A549 (cell line): ENCODE measurements around the gene IL5RA. TPM values are rescaled to one million over a fixed set of nuclear protein-coding genes. Genes with fewer than 3 reads are reported as not detected.

Experiments
- ATAC-seq, 2 experiments: fragments of 200-7000 bp in 1 of 2; fragments of >200 bp in 1 of 2; cut with Nextera tagmentation in 1 of 2; cut with Tn5 transposase in 1 of 2; 3 replicates each; pipeline versions ENCODE4 v1.8.0 to v1.9.1; 2018 to 2020; ENCODE audit warnings: mild to moderate bottlenecking in 1 of 2, moderate library complexity in 1 of 2
- CTCF ChIA-PET: fragments of 300-600 bp; sonication (Branson Sonifier 250); formaldehyde crosslinking; extraction: SDS; loops from one replicate; lab custom pipeline; 2021; ENCODE audit warnings: antibody characterized with exemption, inconsistent platforms; lab: Yijun Ruan, JAX
- POLR2A ChIA-PET: fragments of 350-600 bp; formaldehyde crosslinking; extraction: SDS; loops from one replicate; lab custom pipeline; 2021; ENCODE audit warnings: antibody characterized with exemption, inconsistent platforms; lab: Yijun Ruan, JAX
- DNase-seq, 2 experiments: peaks; one replicate each; pipeline versions ENCODE4 v3.0.0 to v3.0.0-alpha.2; 2011 to 2016; ENCODE audit warnings: low read depth in 1 of 2, low spot score in 1 of 2
- FAIRE-seq: peaks from 2 replicates; lab custom pipeline; 2011; peaks lifted over from hg19 to GRCh38; lab: Jason Lieb, UNC
- H3K27ac ChIP-seq, 2 experiments: fragments of >200 bp; sonication (Bioruptor Twin); formaldehyde crosslinking; 3 replicates each; pipeline ENCODE4 v1.5.1; 2016 to 2017
- H3K4me1 ChIP-seq: fragments of >200 bp; sonication (Bioruptor Twin); formaldehyde crosslinking; 3 replicates; pipeline ENCODE4 v1.6.1; 2016
- H3K4me2 ChIP-seq: fragments of >200 bp; sonication (Bioruptor Twin); formaldehyde crosslinking; 3 replicates; pipeline ENCODE4 v1.6.1; 2016
- H3K4me3 ChIP-seq: fragments of >200 bp; sonication (Bioruptor Twin); formaldehyde crosslinking; 3 replicates; pipeline ENCODE4 v1.5.1; 2016
- H3K9me3 ChIP-seq: fragments of >200 bp; sonication (Bioruptor Twin); formaldehyde crosslinking; 3 replicates; pipeline ENCODE4 v1.6.1; 2016
- ATOH8 ChIP-seq: fragments of 250-450 bp; sonication (Bioruptor Pico); IDR thresholded peaks from 2 replicates; pipeline ENCODE4 v1.5.0; 2020; ENCODE audit warnings: low read depth, mild to moderate bottlenecking, moderate library complexity
- BHLHE40 ChIP-seq: IDR thresholded peaks from 2 replicates; pipeline ENCODE4 v1.6.1; 2012; ENCODE audit warnings: low read depth, low read length, inconsistent platforms
- CBX8 ChIP-seq: fragments of 200-600 bp; sonication (generic); IDR thresholded peaks from 2 replicates; pipeline ENCODE4 v1.6.1; 2016
- CHD2 ChIP-seq: fragments of 150-350 bp; IDR thresholded peaks from 2 replicates; pipeline ENCODE4 v1.6.1; 2014; ENCODE audit warnings: low read length; ENCODE audit not compliant: partially characterized antibody
- CHD4 ChIP-seq: fragments of 200-600 bp; sonication (generic); IDR thresholded peaks from 2 replicates; pipeline ENCODE4 v1.6.1; 2016; ENCODE audit warnings: antibody characterized with exemption, mild to moderate bottlenecking, borderline replicate concordance
- E2F6 ChIP-seq: IDR thresholded peaks from 2 replicates; pipeline ENCODE4 v1.6.1; 2012; ENCODE audit warnings: low read depth, borderline replicate concordance
- EP300 ChIP-seq, 2 experiments: fragments of >200 bp; sonication (Bioruptor Twin); formaldehyde crosslinking; IDR thresholded peaks; 2 replicates in 1 of 2; 3 replicates in 1 of 2; pipeline ENCODE4 v1.6.1; 2016 to 2017
- FOXS1 ChIP-seq: fragments of 250-450 bp; sonication (Bioruptor Pico); IDR thresholded peaks from 2 replicates; pipeline ENCODE4 v1.5.0; 2020; ENCODE audit warnings: mild to moderate bottlenecking, moderate library complexity
- HEYL ChIP-seq: fragments of 250-450 bp; sonication (Bioruptor Pico); IDR thresholded peaks from 2 replicates; pipeline ENCODE4 v1.8.0; 2021; ENCODE audit warnings: mild to moderate bottlenecking, moderate library complexity
- JUN ChIP-seq, 2 experiments: fragments of >200 bp; sonication (Bioruptor Twin); formaldehyde crosslinking; IDR thresholded peaks; 2 replicates in 1 of 2; 3 replicates in 1 of 2; pipeline ENCODE4 v1.6.1; 2016 to 2017
- MAFK ChIP-seq: fragments of 450-650 bp; IDR thresholded peaks from 2 replicates; pipeline ENCODE4 v1.6.1; 2014; ENCODE audit not compliant: partially characterized antibody
- MYC ChIP-seq: IDR thresholded peaks from 2 replicates; pipeline ENCODE4 v1.6.1; 2012; ENCODE audit warnings: mild to moderate bottlenecking, inconsistent platforms, low read length, improper control_type of control experiment, borderline replicate concordance
- NFE2L2 ChIP-seq: fragments of 150-350 bp; conservative IDR thresholded peaks from 2 replicates; pipeline ENCODE4 v1.6.1; 2014; ENCODE audit warnings: low read length
- PBX3 ChIP-seq: IDR thresholded peaks from 2 replicates; pipeline ENCODE4 v1.6.1; 2012
- RAD21 ChIP-seq, 2 experiments: fragments of >200 bp in 1 of 2; sonication (Bioruptor Twin) in 1 of 2; formaldehyde crosslinking in 1 of 2; IDR thresholded peaks in 1 of 2; conservative IDR thresholded peaks in 1 of 2; 2 replicates in 1 of 2; 3 replicates in 1 of 2; pipeline ENCODE4 v1.6.1; 2012 to 2018; ENCODE audit warnings: inconsistent platforms in 1 of 2
- RARB ChIP-seq: fragments of 250-450 bp; sonication (Bioruptor Pico); IDR thresholded peaks from 2 replicates; pipeline ENCODE4 v1.8.0; 2021; ENCODE audit warnings: mild to moderate bottlenecking, moderate library complexity
- RCOR1 ChIP-seq: fragments of 150-350 bp; IDR thresholded peaks from 2 replicates; pipeline ENCODE4 v1.6.1; 2014; ENCODE audit warnings: antibody characterized with exemption, low read length, low read depth
- REST ChIP-seq: fragments of 200-600 bp; sonication (generic); IDR thresholded peaks from 2 replicates; pipeline ENCODE4 v1.6.1; 2016; ENCODE audit warnings: antibody characterized with exemption, mild to moderate bottlenecking, moderate library complexity
- RNF2 ChIP-seq: fragments of 200-600 bp; sonication (generic); IDR thresholded peaks from 2 replicates; pipeline ENCODE4 v1.6.1; 2016; ENCODE audit warnings: low read depth, mild to moderate bottlenecking, antibody characterized with exemption, moderate library complexity, borderline replicate concordance
- USF2 ChIP-seq: fragments of 450-650 bp; IDR thresholded peaks from 2 replicates; pipeline ENCODE4 v1.6.1; 2014; ENCODE audit warnings: antibody characterized with exemption
- ZC3H11A ChIP-seq: fragments of 450-650 bp; IDR thresholded peaks from 2 replicates; pipeline ENCODE4 v1.6.1; 2014; ENCODE audit warnings: antibody characterized with exemption, mild to moderate bottlenecking
- ZNF302 ChIP-seq: fragments of 250-450 bp; sonication (Bioruptor Pico); IDR thresholded peaks from 2 replicates; pipeline ENCODE4 v1.9.0; 2021; ENCODE audit warnings: inconsistent platforms, mild to moderate bottlenecking, moderate library complexity
- WGBS: methylation state at CpG from one replicate; pipeline ENCODE4 v1.1.6; 2017; ENCODE audit errors: missing lambda C conversion rate; 5-methylcytosine and 5-hydroxymethylcytosine counted together
- polyA plus RNA-seq, 4 experiments: library from polyadenylated mRNA; depleted of rRNA in 3 of 4; stranded (reverse); fragments of >200 nt; fragmentation: RNase III in 1 of 4; extraction: RNeasy Plus Mini Kit Qiagen cat#74134 plus additional on column Dnase treatment in 1 of 4; gene quantifications; 2 replicates in 3 of 4; 3 replicates in 1 of 4; pipeline ENCODE4 v1.2.3, GENCODE V29; 2011 to 2017

IL5RA gene
- polyA plus RNA-seq, 2 of the 4 experiments (the other 2 are of a cell fraction): not detected

GRCh38 chr3:3038201-3038991, 71.8 kb downstream of the IL5RA start:
- FAIRE-seq (no peak), DNase-seq (no peak), ATAC-seq (peak; percentile 63 to 73)
- POLR2A ChIA-PET: no interaction called here
- Histone ChIP-seq H3K4me2 (peak overlapping the region; percentile 29; the same call in 2 of the 3 replicates), H3K9me3 (no peaks in the 10 kb centered on the region), H3K27ac (no peak overlapping the region), H3K4me1 (no peaks in the 10 kb centered on the region), H3K4me3 (no peak overlapping the region)
- CTCF ChIA-PET: interaction anchor here (1.5 kb wide), 1 partner anchor 31 kb away, joined by 3 read pairs; no protein-coding TSS in a partner anchor
- TF ChIP-seq CHD2 (no peak), USF2 (no peak), ZNF302 (CRISPR knock-in tag) (no peak), BHLHE40 (no peak)
- 43% methylated on average over 24 of the region's 25 CpGs for WGBS

GRCh38 chr3:3037156-3037555, 73.0 kb downstream of the IL5RA start:
- DNase-seq: no peak
- ATAC-seq: no peak
- Histone ChIP-seq H3K27ac (no peak overlapping the region), H3K4me1 (no peaks in the 10 kb centered on the region), H3K9me3 (no peaks in the 10 kb centered on the region)
- 58% methylated on average over 13 of the region's 13 CpGs for WGBS
- CTCF ChIA-PET: interaction anchor here (0.6 kb wide), 1 partner anchor 11 kb away, joined by 3 read pairs; no protein-coding TSS in a partner anchor
- POLR2A ChIA-PET: no interaction called here
- FAIRE-seq: no peak
- TF ChIP-seq MYC: no peak
- no peak for TF ChIP-seq RAD21 (conservative IDR thresholded peaks at IDR 0.05 in 1 of 2, IDR thresholded peaks at IDR 0.05 in 1 of 2)
- no peak for TF ChIP-seq REST
- no peak for TF ChIP-seq RCOR1
- no peak for TF ChIP-seq JUN (IDR thresholded peaks at IDR 0.05)
- no peak for TF ChIP-seq MAFK
- no peak for TF ChIP-seq CHD4
- TF ChIP-seq ZNF302 (CRISPR knock-in tag): no peak
- no peak for TF ChIP-seq ZC3H11A
- no peak for TF ChIP-seq HEYL
- no peak for TF ChIP-seq ATOH8 (CRISPR knock-in tag)
- no peak for TF ChIP-seq EP300 (IDR thresholded peaks at IDR 0.05)
- no peak for TF ChIP-seq FOXS1 (CRISPR knock-in tag)
- TF ChIP-seq NFE2L2: no peak
- TF ChIP-seq RNF2: no peak
- TF ChIP-seq PBX3: no peak
- TF ChIP-seq E2F6: no peak
- TF ChIP-seq CBX8: no peak
- TF ChIP-seq RARB: no peak
- no peak for TF ChIP-seq CHD2
- TF ChIP-seq, all 56 proteins: peak for 0
- no peak overlapping the region for H3K4me3 ChIP-seq
- no peak overlapping the region for H3K4me2 ChIP-seq
